ENCODE measurements around the gene MAST4.

MAST4 gene

DNA sequence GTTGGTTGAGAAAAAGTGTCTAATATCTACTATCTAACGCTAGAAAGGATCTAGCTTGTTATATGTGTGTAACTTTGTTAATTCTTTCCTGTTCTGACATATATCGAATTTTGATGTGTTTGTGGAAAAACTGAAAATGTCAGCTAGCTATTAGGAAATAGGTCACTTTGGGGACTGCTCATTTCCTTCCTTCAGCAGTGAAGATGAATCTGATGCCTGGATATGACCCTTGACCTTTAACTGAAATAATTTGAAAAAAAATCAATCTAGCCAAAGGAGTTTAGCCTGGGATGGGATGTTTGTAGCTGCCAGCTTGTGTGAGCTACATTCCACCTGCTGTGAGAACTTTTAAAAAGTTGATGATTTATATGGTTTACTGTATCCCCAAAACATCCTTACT lies 533.6 kb downstream of the MAST4 start:
- no peak overlapping the region for H3K4me3 ChIP-seq (ENCODE audit: severe bottlenecking)
- no peaks in the 10 kb centered on the region for H3K4me1 ChIP-seq (ENCODE audit: insufficient read depth, poor library complexity, severe bottlenecking)
- no peak overlapping the region for H3K27ac ChIP-seq (ENCODE audit: poor library complexity, severe bottlenecking)
- no peak for ATAC-seq (ENCODE audit: low read depth)
- H3K27me3 ChIP-seq (ENCODE audit: insufficient read depth, poor library complexity, severe bottlenecking), result no peaks in the 10 kb centered on the region
- no peak for DNase-seq (ENCODE audit: low spot score)
- TF ChIP-seq, protein P1, sequence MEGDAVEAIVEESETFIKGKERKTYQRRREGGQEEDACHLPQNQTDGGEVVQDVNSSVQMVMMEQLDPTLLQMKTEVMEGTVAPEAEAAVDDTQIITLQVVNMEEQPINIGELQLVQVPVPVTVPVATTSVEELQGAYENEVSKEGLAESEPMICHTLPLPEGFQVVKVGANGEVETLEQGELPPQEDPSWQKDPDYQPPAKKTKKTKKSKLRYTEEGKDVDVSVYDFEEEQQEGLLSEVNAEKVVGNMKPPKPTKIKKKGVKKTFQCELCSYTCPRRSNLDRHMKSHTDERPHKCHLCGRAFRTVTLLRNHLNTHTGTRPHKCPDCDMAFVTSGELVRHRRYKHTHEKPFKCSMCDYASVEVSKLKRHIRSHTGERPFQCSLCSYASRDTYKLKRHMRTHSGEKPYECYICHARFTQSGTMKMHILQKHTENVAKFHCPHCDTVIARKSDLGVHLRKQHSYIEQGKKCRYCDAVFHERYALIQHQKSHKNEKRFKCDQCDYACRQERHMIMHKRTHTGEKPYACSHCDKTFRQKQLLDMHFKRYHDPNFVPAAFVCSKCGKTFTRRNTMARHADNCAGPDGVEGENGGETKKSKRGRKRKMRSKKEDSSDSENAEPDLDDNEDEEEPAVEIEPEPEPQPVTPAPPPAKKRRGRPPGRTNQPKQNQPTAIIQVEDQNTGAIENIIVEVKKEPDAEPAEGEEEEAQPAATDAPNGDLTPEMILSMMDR (IDR thresholded peaks at IDR 0.05; ENCODE audit: poor library complexity, severe bottlenecking), result no peak
- H3K36me3 ChIP-seq (ENCODE audit: low read depth), result peaks cover 60% of the 10 kb centered on the region
- no peaks in the 10 kb centered on the region for H3K9me3 ChIP-seq (ENCODE audit: severe bottlenecking)

DNA sequence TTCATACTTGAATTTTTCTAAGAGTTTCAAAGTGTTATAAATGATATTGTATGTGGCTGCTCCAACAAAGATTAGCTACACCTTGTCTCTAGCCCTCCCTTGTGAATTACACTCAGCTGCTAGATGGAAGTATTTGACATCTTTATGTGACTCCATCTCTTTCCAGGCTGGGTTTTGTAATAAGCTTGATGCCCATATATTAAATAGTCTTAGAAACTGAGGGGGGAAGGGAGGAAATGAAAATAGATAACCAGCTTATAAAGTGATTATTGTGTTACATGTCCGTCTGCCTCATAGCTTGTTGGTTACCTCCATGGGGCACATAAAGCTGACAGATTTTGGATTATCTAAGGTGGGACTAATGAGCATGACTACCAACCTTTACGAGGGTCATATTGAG lies 537.0 kb downstream of the MAST4 start:
- Histone ChIP-seq H3K9me3 (ENCODE audit: severe bottlenecking) (no peaks in the 10 kb centered on the region), H3K27me3 (ENCODE audit: insufficient read depth, poor library complexity, severe bottlenecking) (no peaks in the 10 kb centered on the region), H3K4me1 (ENCODE audit: insufficient read depth, poor library complexity, severe bottlenecking) (no peaks in the 10 kb centered on the region), H3K4me3 (ENCODE audit: severe bottlenecking) (no peak overlapping the region), H3K36me3 (ENCODE audit: low read depth) (peaks cover 79% of the 10 kb centered on the region), H3K27ac (ENCODE audit: poor library complexity, severe bottlenecking) (no peak overlapping the region)
- TF ChIP-seq, protein P1 (IDR thresholded peaks at IDR 0.05; ENCODE audit: poor library complexity, severe bottlenecking), result no peak
- DNase-seq (ENCODE audit: low spot score) (no peak), ATAC-seq (ENCODE audit: low read depth) (no peak)

- Histone ChIP-seq H3K27ac (ENCODE audit: poor library complexity, severe bottlenecking) (no peak overlapping the region), H3K36me3 (ENCODE audit: low read depth) (peaks cover 79% of the 10 kb centered on the region), H3K27me3 (ENCODE audit: insufficient read depth, poor library complexity, severe bottlenecking) (no peaks in the 10 kb centered on the region), H3K4me1 (ENCODE audit: insufficient read depth, poor library complexity, severe bottlenecking) (no peaks in the 10 kb centered on the region), H3K4me3 (ENCODE audit: severe bottlenecking) (no peak overlapping the region), H3K9me3 (ENCODE audit: severe bottlenecking) (no peaks in the 10 kb centered on the region)
- DNase-seq (ENCODE audit: low spot score) (no peak), ATAC-seq (ENCODE audit: low read depth) (no peak)
- TF ChIP-seq, protein P1 (IDR thresholded peaks at IDR 0.05; ENCODE audit: poor library complexity, severe bottlenecking), result no peak
Observed at GRCh38 chr5:67133776-67134175, 537.6 kb downstream of the MAST4 start.

DNA sequence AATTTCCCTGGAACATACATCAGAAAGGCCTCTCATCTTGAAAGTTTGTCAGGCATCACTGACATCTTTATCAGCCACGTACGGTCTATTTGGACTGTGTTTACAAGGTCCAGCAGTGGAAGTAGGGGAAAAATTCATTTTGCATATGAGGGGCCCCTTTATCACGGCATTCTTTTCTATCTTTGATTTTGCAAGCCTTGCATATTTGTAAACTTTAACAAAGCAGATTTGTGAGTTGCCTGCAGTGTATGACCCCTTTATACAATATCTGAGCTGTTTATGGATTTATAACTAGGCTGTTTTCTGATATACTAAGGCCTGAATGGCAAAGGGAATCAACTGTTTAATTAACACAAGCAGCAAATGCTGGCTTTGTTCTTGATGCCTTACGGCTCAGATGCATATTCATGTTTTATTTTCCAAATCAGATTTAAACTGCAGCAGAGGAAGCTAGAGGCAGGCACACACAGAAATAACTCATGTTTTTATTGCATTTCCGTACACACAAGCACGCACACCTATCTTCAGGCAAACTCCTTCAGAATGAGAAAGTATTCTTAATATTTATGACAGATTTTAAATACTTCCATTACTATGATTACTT lies 539.3 kb downstream of the MAST4 start:
- H3K27ac ChIP-seq (ENCODE audit: poor library complexity, severe bottlenecking), result no peak overlapping the region
- TF ChIP-seq, protein P1 (IDR thresholded peaks at IDR 0.05; ENCODE audit: poor library complexity, severe bottlenecking), result no peak
- DNase-seq (ENCODE audit: low spot score) (no peak), ATAC-seq (ENCODE audit: low read depth) (no peak)
- no peaks in the 10 kb centered on the region for H3K9me3 ChIP-seq (ENCODE audit: severe bottlenecking)
- peaks cover 71% of the 10 kb centered on the region for H3K36me3 ChIP-seq (ENCODE audit: low read depth)
- H3K4me1 ChIP-seq (ENCODE audit: insufficient read depth, poor library complexity, severe bottlenecking), result no peaks in the 10 kb centered on the region
- no peaks in the 10 kb centered on the region for H3K27me3 ChIP-seq (ENCODE audit: insufficient read depth, poor library complexity, severe bottlenecking)
- no peak overlapping the region for H3K4me3 ChIP-seq (ENCODE audit: severe bottlenecking)

DNA sequence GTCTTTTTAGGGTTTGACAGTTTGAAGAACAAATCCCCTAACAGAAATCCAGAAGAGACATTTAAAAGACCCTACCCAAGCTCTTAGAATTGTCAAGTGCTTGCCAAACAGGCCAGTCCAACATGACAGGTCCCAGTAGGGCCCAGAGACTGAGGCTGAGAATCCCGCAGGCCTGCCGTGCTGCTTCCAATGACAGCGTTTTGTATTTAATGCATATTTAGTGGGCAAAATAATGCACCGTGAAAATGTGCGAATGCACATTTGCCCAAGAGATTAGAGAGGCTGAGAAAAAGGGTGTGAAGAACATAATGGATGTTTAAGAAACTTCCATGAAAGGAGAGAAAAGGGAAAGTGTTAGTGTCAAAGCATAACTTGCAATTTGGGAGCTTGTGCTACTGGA lies 542.8 kb downstream of the MAST4 start:
- TF ChIP-seq, protein P1 (IDR thresholded peaks at IDR 0.05; ENCODE audit: poor library complexity, severe bottlenecking), result no peak
- DNase-seq (ENCODE audit: low spot score) (no peak), ATAC-seq (ENCODE audit: low read depth) (no peak)
- no peaks in the 10 kb centered on the region for H3K9me3 ChIP-seq (ENCODE audit: severe bottlenecking)
- H3K27me3 ChIP-seq (ENCODE audit: insufficient read depth, poor library complexity, severe bottlenecking), result no peaks in the 10 kb centered on the region
- peaks cover 60% of the 10 kb centered on the region for H3K36me3 ChIP-seq (ENCODE audit: low read depth)
- H3K4me3 ChIP-seq (ENCODE audit: severe bottlenecking), result no peak overlapping the region
- H3K4me1 ChIP-seq (ENCODE audit: insufficient read depth, poor library complexity, severe bottlenecking), result no peaks in the 10 kb centered on the region
- H3K27ac ChIP-seq (ENCODE audit: poor library complexity, severe bottlenecking), result no peak overlapping the region

All from RWPE2 (cell line).